Tibial nerve (tissue), 4 donors: ENCODE data around the gene LGALS1. TPM values are rescaled to one million over a fixed set of nuclear protein-coding genes. Genes with fewer than 3 reads are reported as not detected.

ENCODE experiments used
- DNase-seq, 2 donors: peaks; one replicate each; pipeline ENCODE4 v3.0.0-alpha.2; 2019; ENCODE audit warnings: low spot score in 2 of 2
- H3K27ac ChIP-seq, 4 donors: fragments of 200-600 bp; sonication (generic) in 3 of 4; one replicate each; pipeline ENCODE4 v1.5.1; 2017 to 2019; ENCODE audit warnings: mild to moderate bottlenecking in 1 of 4
- H3K27me3 ChIP-seq, 2 donors: fragments of 200-600 bp; sonication (generic) in 1 of 2; one replicate each; pipeline versions ENCODE4 v1.5.1 to v1.6.0; 2017 to 2019
- H3K36me3 ChIP-seq, 3 donors: fragments of 200-600 bp; sonication (generic); one replicate each; pipeline ENCODE4 v1.5.1; 2018 to 2019
- H3K4me1 ChIP-seq, 4 donors: fragments of 200-600 bp; sonication (generic) in 3 of 4; one replicate each; pipeline ENCODE4 v1.5.1; 2017 to 2019
- H3K4me3 ChIP-seq, 4 donors: fragments of 200-600 bp; sonication (generic) in 3 of 4; one replicate each; pipeline ENCODE4 v1.5.1; 2017 to 2019; ENCODE audit warnings: mild to moderate bottlenecking in 1 of 4, moderate library complexity in 1 of 4
- H3K9me3 ChIP-seq, 4 donors: fragments of 200-600 bp; sonication (generic) in 3 of 4; one replicate each; pipeline ENCODE4 v1.5.1; 2017 to 2019
- EP300 ChIP-seq, 2 donors: sonication (generic); formaldehyde crosslinking; IDR thresholded peaks; one replicate each; pipeline ENCODE4 v1.6.1; 2017; ENCODE audit warnings: antibody characterized with exemption in 2 of 2, mild to moderate bottlenecking in 1 of 2
- POLR2A ChIP-seq, 2 donors: fragments of 450-650 bp; IDR thresholded peaks; one replicate each; pipeline ENCODE4 v1.6.1; 2017; ENCODE audit warnings: antibody characterized with exemption in 2 of 2, mild to moderate bottlenecking in 2 of 2, moderate library complexity in 2 of 2
- WGBS, 2 donors: methylation state at CpG; one replicate each; pipeline ENCODE4 v1.1.5; 2018; 5-methylcytosine and 5-hydroxymethylcytosine counted together
- total RNA-seq, 4 donors: library from RNA; depleted of rRNA; stranded (reverse); fragments of >200 nt; gene quantifications; one replicate each; pipeline ENCODE4 v1.1.0, GENCODE V29; 2016
- TF ChIP-seq, protein P1 (sequence below), 5 experiments: fragments of 200-600 bp in 3 of 5; fragments of 450-650 bp in 2 of 5; sonication (generic) in 3 of 5; IDR thresholded peaks; one replicate each; pipeline ENCODE4 v1.5.1; 2016 to 2019; ENCODE audit warnings: antibody characterized with exemption in 5 of 5, mild to moderate bottlenecking in 3 of 5, moderate library complexity in 2 of 5

Gene LGALS1
- total RNA-seq, 4 donors from 2014 or later, result 1,362 to 3,592 (median 2,463) TPM

DNA sequence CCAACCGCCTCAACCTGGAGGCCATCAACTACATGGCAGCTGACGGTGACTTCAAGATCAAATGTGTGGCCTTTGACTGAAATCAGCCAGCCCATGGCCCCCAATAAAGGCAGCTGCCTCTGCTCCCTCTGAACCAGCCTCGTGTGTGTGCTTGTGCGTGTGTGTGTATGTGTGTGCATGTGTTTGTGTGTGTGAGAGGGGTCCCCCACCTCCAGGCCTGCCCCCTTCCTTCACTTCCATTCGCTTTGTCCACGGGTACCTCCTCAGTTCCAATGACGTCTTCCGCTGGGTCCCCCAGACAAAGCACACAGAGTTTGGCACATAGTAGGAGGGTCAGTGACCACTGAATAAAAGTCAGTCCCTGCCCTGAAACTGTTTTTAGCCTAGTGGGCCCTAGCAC, 4.2 kb downstream of the LGALS1 start:
- no peak for TF ChIP-seq POLR2A (IDR thresholded peaks at IDR 0.05)
- TF ChIP-seq, protein P1, sequence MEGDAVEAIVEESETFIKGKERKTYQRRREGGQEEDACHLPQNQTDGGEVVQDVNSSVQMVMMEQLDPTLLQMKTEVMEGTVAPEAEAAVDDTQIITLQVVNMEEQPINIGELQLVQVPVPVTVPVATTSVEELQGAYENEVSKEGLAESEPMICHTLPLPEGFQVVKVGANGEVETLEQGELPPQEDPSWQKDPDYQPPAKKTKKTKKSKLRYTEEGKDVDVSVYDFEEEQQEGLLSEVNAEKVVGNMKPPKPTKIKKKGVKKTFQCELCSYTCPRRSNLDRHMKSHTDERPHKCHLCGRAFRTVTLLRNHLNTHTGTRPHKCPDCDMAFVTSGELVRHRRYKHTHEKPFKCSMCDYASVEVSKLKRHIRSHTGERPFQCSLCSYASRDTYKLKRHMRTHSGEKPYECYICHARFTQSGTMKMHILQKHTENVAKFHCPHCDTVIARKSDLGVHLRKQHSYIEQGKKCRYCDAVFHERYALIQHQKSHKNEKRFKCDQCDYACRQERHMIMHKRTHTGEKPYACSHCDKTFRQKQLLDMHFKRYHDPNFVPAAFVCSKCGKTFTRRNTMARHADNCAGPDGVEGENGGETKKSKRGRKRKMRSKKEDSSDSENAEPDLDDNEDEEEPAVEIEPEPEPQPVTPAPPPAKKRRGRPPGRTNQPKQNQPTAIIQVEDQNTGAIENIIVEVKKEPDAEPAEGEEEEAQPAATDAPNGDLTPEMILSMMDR (IDR thresholded peaks at IDR 0.05), result no peak
- TF ChIP-seq EP300 (IDR thresholded peaks at IDR 0.05), result no peak
- H3K4me1 ChIP-seq, result peaks cover 0 to 65% (median 26%) of the 10 kb centered on the region in 4 donors

DNA sequence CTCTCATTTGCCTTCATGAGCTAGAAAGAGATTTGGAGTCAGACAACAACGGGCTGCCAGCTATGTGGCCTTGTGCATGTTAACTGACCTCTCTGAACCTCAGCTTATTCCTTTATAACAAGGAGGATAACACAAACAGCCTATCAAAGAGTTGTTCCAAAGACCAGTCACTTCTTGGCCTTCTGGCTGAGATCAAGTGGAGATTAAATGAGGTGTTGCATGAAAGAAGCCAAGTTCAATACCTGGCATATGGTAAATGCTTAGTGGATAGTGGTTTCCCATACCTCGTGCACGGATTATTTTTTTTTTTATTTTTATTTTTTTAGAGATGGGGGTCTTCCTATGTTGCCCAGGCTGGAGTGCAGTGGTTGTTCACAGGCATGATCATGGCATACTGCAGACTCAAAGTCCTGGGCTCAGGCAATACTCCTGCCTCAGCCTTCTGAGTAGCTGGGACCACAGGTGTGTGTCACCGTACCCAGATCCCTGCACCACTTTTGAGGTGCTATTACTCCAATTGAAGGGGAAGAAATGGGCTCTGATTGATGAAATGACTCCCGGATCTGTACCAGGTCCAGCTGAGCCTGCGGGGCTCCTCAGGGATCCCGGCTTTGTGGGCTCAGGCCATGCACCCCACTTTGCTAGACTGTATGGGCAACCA, 4.9 kb downstream of the LGALS1 start:
- Histone ChIP-seq H3K27ac (peak overlapping the region in 2 of 4 donors; percentile 62 to 67), H3K36me3 (peaks cover 0 to 24% (median 0%) of the 10 kb centered on the region in 3 donors), H3K9me3 (no peaks in the 10 kb centered on the region), H3K4me3 (no peak overlapping the region), H3K4me1 (peaks cover 0 to 58% (median 22%) of the 10 kb centered on the region in 4 donors), H3K27me3 (no peaks in the 10 kb centered on the region)
- DNase-seq, result no peak
- TF ChIP-seq POLR2A (IDR thresholded peaks at IDR 0.05) (no peak), EP300 (IDR thresholded peaks at IDR 0.05) (no peak)
- TF ChIP-seq, protein P1 (IDR thresholded peaks at IDR 0.05), result no peak
- WGBS, 2 donors, result 59 to 67% methylated on average over 7 of the region's 7 CpGs

More for the DNA sequence above, 4.2 kb downstream of the LGALS1 start:
- Histone ChIP-seq H3K27me3 (no peaks in the 10 kb centered on the region), H3K9me3 (no peaks in the 10 kb centered on the region), H3K27ac (peak overlapping the region in 1 of 4 donors; percentile 94), H3K36me3 (peaks cover 0 to 24% (median 0%) of the 10 kb centered on the region in 3 donors), H3K4me3 (no peak overlapping the region)
- no peak for DNase-seq
- WGBS, 2 donors, result 62 to 65% methylated on average over 8 of the region's 8 CpGs

DNA sequence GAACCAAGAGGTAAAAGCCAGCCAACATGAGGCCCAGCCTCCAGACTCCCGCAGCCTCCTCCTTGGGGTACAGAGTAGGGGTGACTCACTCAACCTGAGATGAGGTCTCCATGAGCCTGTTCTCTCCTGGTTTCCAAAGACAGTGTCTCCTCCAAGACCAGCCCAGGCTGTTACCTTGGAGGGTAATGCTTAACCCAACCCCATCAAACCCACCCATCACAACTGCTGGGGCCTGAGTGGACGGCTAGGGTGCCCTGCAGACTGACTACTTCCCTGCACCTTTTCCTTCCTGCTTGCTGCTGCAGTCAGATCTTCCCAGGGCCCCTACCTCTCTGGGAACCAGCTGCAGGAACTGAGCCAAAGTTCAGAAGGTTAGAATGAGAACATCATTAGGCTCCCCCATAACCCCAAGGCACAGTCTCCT, 5.6 kb downstream of the LGALS1 start:
- Histone ChIP-seq H3K36me3 (peaks cover 0 to 24% (median 0%) of the 10 kb centered on the region in 3 donors), H3K27ac (peak overlapping the region in 3 of 4 donors; percentile 1 to 67 (median 62)), H3K4me1 (peaks cover 0 to 62% (median 24%) of the 10 kb centered on the region in 4 donors), H3K9me3 (no peaks in the 10 kb centered on the region), H3K4me3 (no peak overlapping the region), H3K27me3 (no peaks in the 10 kb centered on the region)
- DNase-seq, result no peak
- TF ChIP-seq, protein P1 (IDR thresholded peaks at IDR 0.05), result no peak
- TF ChIP-seq POLR2A (IDR thresholded peaks at IDR 0.05), result no peak
- TF ChIP-seq EP300 (IDR thresholded peaks at IDR 0.05), result no peak
- 58 to 72% methylated on average over 2 of the region's 2 CpGs for WGBS, 2 donors

DNA sequence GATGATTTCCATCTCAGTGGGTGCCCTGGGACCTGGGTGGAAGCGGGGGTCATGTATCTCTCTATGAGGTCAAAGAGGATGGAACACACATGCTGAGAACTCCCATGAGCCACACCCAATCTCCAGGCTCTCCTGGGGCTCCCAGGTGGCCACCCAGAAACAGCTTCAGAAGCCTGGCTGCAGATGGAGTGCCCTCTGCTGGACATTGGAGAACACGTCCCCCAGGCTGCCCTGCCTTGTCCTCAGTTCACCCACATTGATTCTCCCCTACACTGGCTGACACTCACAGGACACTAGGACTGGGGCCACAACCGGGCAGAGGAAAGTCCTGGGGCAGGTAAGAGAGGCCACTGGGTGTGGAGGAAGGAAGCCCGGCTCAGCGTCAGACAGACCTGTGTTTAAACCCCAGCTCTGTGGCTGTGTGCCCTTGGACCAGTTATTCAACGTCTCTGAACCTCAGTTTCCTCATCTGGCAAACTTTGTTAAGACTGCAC, 6.2 kb downstream of the LGALS1 start:
- Histone ChIP-seq H3K4me3 (no peak overlapping the region), H3K27ac (peak overlapping the region in 3 of 4 donors; percentile 1 to 67 (median 62)), H3K36me3 (peaks cover 0 to 24% (median 0%) of the 10 kb centered on the region in 3 donors), H3K9me3 (no peaks in the 10 kb centered on the region), H3K4me1 (peaks cover 0 to 58% (median 21%) of the 10 kb centered on the region in 4 donors), H3K27me3 (no peaks in the 10 kb centered on the region)
- 18 to 33% methylated on average over 4 to 6 of the region's 6 CpGs for WGBS, 2 donors
- TF ChIP-seq, protein P1 (IDR thresholded peaks at IDR 0.05), result peak; percentile 85 to 93 (median 89)
- no peak for TF ChIP-seq EP300 (IDR thresholded peaks at IDR 0.05)
- DNase-seq, result peak in 1 of 2 donors; percentile 60
